Endothelial cell (in vitro differentiated cells): ENCODE data around the gene KLF13. TPM values are rescaled to one million over a fixed set of nuclear protein-coding genes. Genes with fewer than 3 reads are reported as not detected.

ENCODE experiments used
- DNase-seq: peaks from one replicate; pipeline ENCODE4 v3.0.0; 2021; ENCODE audit warnings: low spot score
- H3K27ac Mint-ChIP-seq: one replicate; pipeline ENCODE4 v1.8.0; 2021; ENCODE audit warnings: mixed read lengths, inconsistent platforms; ENCODE audit not compliant: unreplicated experiment
- H3K27me3 Mint-ChIP-seq: one replicate; pipeline ENCODE4 v1.8.0; 2021; ENCODE audit warnings: mild to moderate bottlenecking, moderate library complexity, mixed read lengths, inconsistent platforms; ENCODE audit not compliant: unreplicated experiment
- H3K36me3 Mint-ChIP-seq: one replicate; pipeline ENCODE4 v1.8.0; 2021; ENCODE audit warnings: mild to moderate bottlenecking, low read depth, mixed read lengths, inconsistent platforms; ENCODE audit not compliant: unreplicated experiment
- H3K4me1 Mint-ChIP-seq: one replicate; pipeline ENCODE4 v1.8.0; 2021; ENCODE audit warnings: mild to moderate bottlenecking, mixed read lengths, inconsistent platforms; ENCODE audit not compliant: unreplicated experiment
- H3K4me3 Mint-ChIP-seq: one replicate; pipeline ENCODE4 v1.8.0; 2021; ENCODE audit warnings: mild to moderate bottlenecking, mixed read lengths, inconsistent platforms; ENCODE audit not compliant: unreplicated experiment
- H3K9me3 Mint-ChIP-seq: one replicate; pipeline ENCODE4 v1.8.0; 2021; ENCODE audit warnings: mixed read lengths, inconsistent platforms; ENCODE audit not compliant: unreplicated experiment
- CTCF ChIP-seq: fragments of 200-600 bp; sonication (generic); IDR thresholded peaks from one replicate; pipeline ENCODE4 v1.5.0; 2021; ENCODE audit warnings: antibody characterized with exemption; ENCODE audit not compliant: unreplicated experiment
- total RNA-seq: library from RNA; stranded (reverse); fragmentation: NEBNext Ultra II Directional; extraction: Animal tissue kit (Norgen Biotek cat#: 25700); gene quantifications from one replicate; pipeline ENCODE4 v1.2.1, GENCODE V29; 2021; ENCODE audit not compliant: unreplicated experiment

The KLF13 gene
- total RNA-seq, 1 donor from 2014 or later, result 45.1 TPM

GRCh38 chr15:31374986-31375385, 48.4 kb downstream of the KLF13 start:
- H3K27me3 Mint-ChIP-seq, result peaks cover 20% of the 10 kb centered on the region
- peaks cover 15% of the 10 kb centered on the region for H3K36me3 Mint-ChIP-seq
- no peaks in the 10 kb centered on the region for H3K9me3 Mint-ChIP-seq
- H3K27ac Mint-ChIP-seq, result no peak overlapping the region
- no peak for TF ChIP-seq CTCF
- peaks cover 14% of the 10 kb centered on the region for H3K4me1 Mint-ChIP-seq
- H3K4me3 Mint-ChIP-seq, result no peak overlapping the region
- DNase-seq, result no peak

- no peak for TF ChIP-seq CTCF
- no peak overlapping the region for H3K4me3 Mint-ChIP-seq
- H3K9me3 Mint-ChIP-seq, result no peaks in the 10 kb centered on the region
- H3K27ac Mint-ChIP-seq, result no peak overlapping the region
- no peak for DNase-seq
- H3K4me1 Mint-ChIP-seq, result peaks cover 14% of the 10 kb centered on the region
- peaks cover 18% of the 10 kb centered on the region for H3K27me3 Mint-ChIP-seq
- H3K36me3 Mint-ChIP-seq, result peaks cover 19% of the 10 kb centered on the region
Observed at GRCh38 chr15:31375772-31376171, 49.1 kb downstream of the KLF13 start.

- H3K36me3 Mint-ChIP-seq, result peaks cover 22% of the 10 kb centered on the region
- no peak overlapping the region for H3K27ac Mint-ChIP-seq
- TF ChIP-seq CTCF, result no peak
- H3K4me3 Mint-ChIP-seq, result no peak overlapping the region
- no peak for DNase-seq
- H3K9me3 Mint-ChIP-seq, result no peaks in the 10 kb centered on the region
- peaks cover 14% of the 10 kb centered on the region for H3K4me1 Mint-ChIP-seq
- H3K27me3 Mint-ChIP-seq, result peaks cover 20% of the 10 kb centered on the region
Observed at GRCh38 chr15:31376511-31376910, 49.9 kb downstream of the KLF13 start.

GRCh38 chr15:31377030-31377429, 50.4 kb downstream of the KLF13 start:
- H3K27ac Mint-ChIP-seq, result no peak overlapping the region
- no peak overlapping the region for H3K4me3 Mint-ChIP-seq
- H3K27me3 Mint-ChIP-seq, result peaks cover 20% of the 10 kb centered on the region
- H3K4me1 Mint-ChIP-seq, result peaks cover 14% of the 10 kb centered on the region
- no peak for DNase-seq
- TF ChIP-seq CTCF, result no peak
- H3K36me3 Mint-ChIP-seq, result peaks cover 23% of the 10 kb centered on the region
- no peaks in the 10 kb centered on the region for H3K9me3 Mint-ChIP-seq

GRCh38 chr15:31378363-31378903, 51.8 kb downstream of the KLF13 start:
- Mint-ChIP-seq H3K4me1 (peaks cover 10% of the 10 kb centered on the region), H3K27me3 (peaks cover 18% of the 10 kb centered on the region), H3K36me3 (peaks cover 19% of the 10 kb centered on the region), H3K27ac (no peak overlapping the region), H3K9me3 (no peaks in the 10 kb centered on the region), H3K4me3 (no peak overlapping the region)
- no peak for DNase-seq
- TF ChIP-seq CTCF, result no peak
